Measurements from ENCODE around the gene INSIG1.

INSIG1 gene

GRCh38 chr7:155278921-155279320, 18.8 kb upstream of the INSIG1 start:
- Histone ChIP-seq H3K9me3 (ENCODE audit: insufficient read depth, low read length, severe bottlenecking) (no peaks in the 10 kb centered on the region), H3K36me3 (ENCODE audit: insufficient read depth, low read length) (no peaks in the 10 kb centered on the region), H3K27me3 (ENCODE audit: insufficient read depth, low read length, poor library complexity) (peaks cover 19% of the 10 kb centered on the region), H2AFZ (ENCODE audit: low read depth, low read length) (no peak overlapping the region), H3K79me2 (ENCODE audit: insufficient read depth, low read length) (no peaks in the 10 kb centered on the region), H3K4me1 (ENCODE audit: insufficient read depth, low read length) (peaks cover 4% of the 10 kb centered on the region), H4K20me1 (ENCODE audit: insufficient read depth, low read length) (no peaks in the 10 kb centered on the region), H3K9ac (ENCODE audit: low read depth, low read length) (no peak overlapping the region), H3K27ac (ENCODE audit: low read length) (no peak overlapping the region), H3K4me2 (ENCODE audit: insufficient read depth, low read length) (no peak overlapping the region), H3K4me3 (ENCODE audit: low read depth in 1 of 2, low read length in 2 of 2) (no peak overlapping the region)
- TF ChIP-seq CTCF (IDR thresholded peaks at IDR 0.05; ENCODE audit: borderline replicate concordance, extremely low read depth, low read length, poor library complexity, severe bottlenecking) (no peak), EZH2 (IDR thresholded peaks at IDR 0.05; ENCODE audit: borderline replicate concordance, low read depth, low read length, severe bottlenecking) (no peak)
- ATAC-seq (ENCODE audit: insufficient read depth, low read depth), result no peak
- no peak for DNase-seq

GRCh38 chr7:155279787-155280445, 17.8 kb upstream of the INSIG1 start:
- Histone ChIP-seq H3K79me2 (ENCODE audit: insufficient read depth, low read length) (no peaks in the 10 kb centered on the region), H3K27me3 (ENCODE audit: insufficient read depth, low read length, poor library complexity) (peaks cover 19% of the 10 kb centered on the region), H3K36me3 (ENCODE audit: insufficient read depth, low read length) (no peaks in the 10 kb centered on the region), H3K4me3 (ENCODE audit: low read depth in 1 of 2, low read length in 2 of 2) (no peak overlapping the region), H3K4me2 (ENCODE audit: insufficient read depth, low read length) (no peak overlapping the region), H3K4me1 (ENCODE audit: insufficient read depth, low read length) (peaks cover 4% of the 10 kb centered on the region), H4K20me1 (ENCODE audit: insufficient read depth, low read length) (no peaks in the 10 kb centered on the region), H3K9me3 (ENCODE audit: insufficient read depth, low read length, severe bottlenecking) (no peaks in the 10 kb centered on the region), H3K9ac (ENCODE audit: low read depth, low read length) (no peak overlapping the region), H3K27ac (ENCODE audit: low read length) (no peak overlapping the region), H2AFZ (ENCODE audit: low read depth, low read length) (no peak overlapping the region)
- TF ChIP-seq EZH2 (IDR thresholded peaks at IDR 0.05; ENCODE audit: borderline replicate concordance, low read depth, low read length, severe bottlenecking), result no peak
- TF ChIP-seq CTCF (IDR thresholded peaks at IDR 0.05; ENCODE audit: borderline replicate concordance, extremely low read depth, low read length, poor library complexity, severe bottlenecking), result no peak
- ATAC-seq (ENCODE audit: insufficient read depth, low read depth) (no peak), DNase-seq (no peak)

- no peak overlapping the region for H3K4me2 ChIP-seq (ENCODE audit: insufficient read depth, low read length)
- peaks cover 19% of the 10 kb centered on the region for H3K27me3 ChIP-seq (ENCODE audit: insufficient read depth, low read length, poor library complexity)
- ATAC-seq (ENCODE audit: insufficient read depth, low read depth) (no peak), DNase-seq (no peak)
- no peak for TF ChIP-seq EZH2 (IDR thresholded peaks at IDR 0.05; ENCODE audit: borderline replicate concordance, low read depth, low read length, severe bottlenecking)
- TF ChIP-seq CTCF (IDR thresholded peaks at IDR 0.05; ENCODE audit: borderline replicate concordance, extremely low read depth, low read length, poor library complexity, severe bottlenecking), result no peak
- H3K4me3 ChIP-seq (ENCODE audit: low read depth in 1 of 2, low read length in 2 of 2), result no peak overlapping the region
- no peak overlapping the region for H3K9ac ChIP-seq (ENCODE audit: low read depth, low read length)
- H3K4me1 ChIP-seq (ENCODE audit: insufficient read depth, low read length), result peaks cover 4% of the 10 kb centered on the region
- no peaks in the 10 kb centered on the region for H3K9me3 ChIP-seq (ENCODE audit: insufficient read depth, low read length, severe bottlenecking)
- no peaks in the 10 kb centered on the region for H4K20me1 ChIP-seq (ENCODE audit: insufficient read depth, low read length)
- no peaks in the 10 kb centered on the region for H3K79me2 ChIP-seq (ENCODE audit: insufficient read depth, low read length)
- H3K27ac ChIP-seq (ENCODE audit: low read length), result no peak overlapping the region
- no peaks in the 10 kb centered on the region for H3K36me3 ChIP-seq (ENCODE audit: insufficient read depth, low read length)
- no peak overlapping the region for H2AFZ ChIP-seq (ENCODE audit: low read depth, low read length)
Measured at GRCh38 chr7:155280446-155281397, 17.0 kb upstream of the INSIG1 start.

Data from DND-41 (cell line).